Spleen (tissue), 7 donors: ENCODE data around the gene ITPR2.

ENCODE experiments used
- POLR2A ChIP-seq, 3 donors: fragments of 450-650 bp; IDR thresholded peaks; one replicate each; pipeline ENCODE4 v1.5.1; 2017; ENCODE audit warnings: antibody characterized with exemption in 3 of 3, mild to moderate bottlenecking in 1 of 3
- POLR2AphosphoS5 ChIP-seq, 3 donors: sonication (generic); formaldehyde crosslinking; IDR thresholded peaks; one replicate each; pipeline ENCODE4 v1.5.1; 2017; ENCODE audit warnings: antibody characterized with exemption in 3 of 3
- TF ChIP-seq, protein P1 (sequence below), 11 experiments: fragments of 200-600 bp in 7 of 11; fragments of 450-650 bp in 4 of 11; sonication (generic) in 4 of 11; IDR thresholded peaks in 8 of 11; conservative IDR thresholded peaks in 3 of 11; 1 replicate in 7 of 11; 2 replicates in 4 of 11; pipeline versions ENCODE4 v1.4.0 to v1.8.0; 2016 to 2021; ENCODE audit warnings: antibody characterized with exemption in 11 of 11, inconsistent platforms in 4 of 11, mild to moderate bottlenecking in 1 of 11
- donor health status: DM: no; HTN: no; CAD: no; lungs with moderate emphysema.
- donor health status: DM: no; HTN: no; CAD: no.
- donor health status: DM: no; HTN: no; CAD: no.

DNA sequence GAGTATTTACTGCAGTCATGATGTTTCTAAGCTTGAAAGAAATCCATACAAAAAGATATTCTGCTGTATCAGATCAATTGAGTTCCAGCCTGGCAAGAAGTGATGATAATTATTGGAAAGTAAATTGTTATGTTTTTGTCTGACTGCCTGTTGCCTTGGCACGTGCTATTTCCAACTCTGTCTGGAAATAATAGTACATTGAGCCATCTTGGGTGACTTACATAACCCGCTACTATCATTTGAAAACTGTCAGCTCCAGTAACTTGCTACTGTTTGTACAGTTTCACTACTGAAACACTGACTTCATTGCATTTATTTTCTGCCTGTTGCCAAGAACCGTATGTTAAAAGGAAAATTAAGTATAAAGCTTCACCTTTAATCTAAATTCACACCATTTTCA lies 318.6 kb downstream of the ITPR2 start:
- TF ChIP-seq, protein P1, sequence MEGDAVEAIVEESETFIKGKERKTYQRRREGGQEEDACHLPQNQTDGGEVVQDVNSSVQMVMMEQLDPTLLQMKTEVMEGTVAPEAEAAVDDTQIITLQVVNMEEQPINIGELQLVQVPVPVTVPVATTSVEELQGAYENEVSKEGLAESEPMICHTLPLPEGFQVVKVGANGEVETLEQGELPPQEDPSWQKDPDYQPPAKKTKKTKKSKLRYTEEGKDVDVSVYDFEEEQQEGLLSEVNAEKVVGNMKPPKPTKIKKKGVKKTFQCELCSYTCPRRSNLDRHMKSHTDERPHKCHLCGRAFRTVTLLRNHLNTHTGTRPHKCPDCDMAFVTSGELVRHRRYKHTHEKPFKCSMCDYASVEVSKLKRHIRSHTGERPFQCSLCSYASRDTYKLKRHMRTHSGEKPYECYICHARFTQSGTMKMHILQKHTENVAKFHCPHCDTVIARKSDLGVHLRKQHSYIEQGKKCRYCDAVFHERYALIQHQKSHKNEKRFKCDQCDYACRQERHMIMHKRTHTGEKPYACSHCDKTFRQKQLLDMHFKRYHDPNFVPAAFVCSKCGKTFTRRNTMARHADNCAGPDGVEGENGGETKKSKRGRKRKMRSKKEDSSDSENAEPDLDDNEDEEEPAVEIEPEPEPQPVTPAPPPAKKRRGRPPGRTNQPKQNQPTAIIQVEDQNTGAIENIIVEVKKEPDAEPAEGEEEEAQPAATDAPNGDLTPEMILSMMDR (IDR thresholded peaks at IDR 0.05 in 8 of 11, conservative IDR thresholded peaks at IDR 0.05 in 3 of 11): no peak
- TF ChIP-seq POLR2AphosphoS5 (IDR thresholded peaks at IDR 0.05): no peak
- no peak for TF ChIP-seq POLR2A (IDR thresholded peaks at IDR 0.05)
